Renal cortical epithelial cell (primary cell): ENCODE data around the gene SH3GL1. TPM values are rescaled to one million over a fixed set of nuclear protein-coding genes. Genes with fewer than 3 reads are reported as not detected.

Experiments
- DNase-seq: peaks from one replicate; pipeline ENCODE4 v3.0.0-alpha.2; 2011; ENCODE audit warnings: low read depth
- total RNA-seq: library from RNA; depleted of rRNA; stranded (reverse); fragments of >200 nt; gene quantifications from 2 replicates; pipeline ENCODE4 v1.2.3, GENCODE V29; 2014

SH3GL1 gene
- total RNA-seq, 1 donor from 2014 or later = 51.2 TPM

DNA sequence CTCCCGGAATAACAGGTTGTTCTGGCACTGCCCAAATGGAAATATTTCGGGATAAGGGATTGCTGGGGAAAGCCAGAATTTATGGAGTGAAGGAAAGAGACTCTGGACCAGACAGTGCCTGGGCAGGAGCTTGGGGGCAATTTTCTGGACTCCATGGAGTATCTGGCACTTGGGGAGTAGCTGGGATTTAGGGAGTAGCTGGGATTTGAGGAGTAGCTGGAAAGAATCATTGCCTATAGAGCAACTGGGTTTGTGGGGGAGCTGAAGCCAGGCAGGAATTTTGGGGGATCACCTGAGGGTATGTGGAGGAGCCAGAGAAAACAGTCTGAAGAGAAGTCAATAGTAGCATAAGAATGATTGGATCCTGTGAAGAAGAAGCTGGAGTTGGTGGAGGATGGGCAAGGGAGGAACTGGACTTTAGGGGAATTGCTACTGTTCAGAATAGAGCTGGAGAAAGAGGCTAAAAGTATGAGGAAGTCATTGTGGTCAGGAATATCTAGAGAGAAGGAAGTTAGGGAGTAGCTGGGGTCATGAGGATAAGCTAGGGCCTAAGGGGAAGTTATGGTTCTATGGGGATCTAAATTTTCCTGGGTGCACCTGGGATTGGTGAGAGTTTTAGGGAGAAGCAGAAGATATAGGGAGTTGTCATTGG lies 81.2 kb downstream of the SH3GL1 start:
- DNase-seq = no peak

DNA sequence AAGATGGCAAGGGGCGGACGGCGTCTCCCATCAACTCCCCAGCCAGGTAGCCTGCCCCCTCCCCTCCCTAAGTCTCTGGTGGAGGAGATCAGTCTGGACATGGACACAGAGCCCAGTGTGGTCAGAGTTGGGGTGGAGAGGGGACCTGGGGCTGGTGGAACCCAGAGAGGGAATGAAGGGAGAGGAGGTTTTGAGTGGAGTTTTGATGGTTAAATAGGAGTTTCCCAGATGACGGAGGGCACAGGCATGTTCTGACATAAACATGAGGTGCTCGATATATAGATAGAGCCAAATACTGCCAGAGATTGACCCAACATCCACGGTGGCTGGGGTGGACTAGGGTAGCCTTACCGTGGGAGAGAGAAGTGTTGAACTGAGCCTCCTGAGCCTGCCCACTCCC lies 81.9 kb downstream of the SH3GL1 start:
- DNase-seq = no peak

DNA sequence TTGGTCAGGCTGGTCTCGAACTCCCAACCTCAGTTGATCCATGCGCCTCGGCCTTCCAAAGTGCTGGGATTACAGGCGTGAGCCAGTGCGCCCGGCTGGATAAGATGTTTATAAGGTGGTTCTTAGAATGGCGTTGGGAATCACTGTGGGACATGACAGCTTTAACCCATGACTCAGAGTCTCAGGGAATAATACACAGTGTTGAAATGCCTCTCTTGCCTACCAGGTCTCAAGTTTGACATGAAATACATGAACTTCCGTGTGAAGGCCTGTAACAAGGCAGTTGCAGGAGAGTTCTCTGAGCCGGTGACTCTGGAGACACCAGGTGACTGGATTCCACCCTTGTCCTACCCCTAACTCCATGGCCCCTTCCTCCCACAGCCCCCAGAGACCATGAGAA lies 83.4 kb downstream of the SH3GL1 start:
- peak; percentile 10 for DNase-seq

DNA sequence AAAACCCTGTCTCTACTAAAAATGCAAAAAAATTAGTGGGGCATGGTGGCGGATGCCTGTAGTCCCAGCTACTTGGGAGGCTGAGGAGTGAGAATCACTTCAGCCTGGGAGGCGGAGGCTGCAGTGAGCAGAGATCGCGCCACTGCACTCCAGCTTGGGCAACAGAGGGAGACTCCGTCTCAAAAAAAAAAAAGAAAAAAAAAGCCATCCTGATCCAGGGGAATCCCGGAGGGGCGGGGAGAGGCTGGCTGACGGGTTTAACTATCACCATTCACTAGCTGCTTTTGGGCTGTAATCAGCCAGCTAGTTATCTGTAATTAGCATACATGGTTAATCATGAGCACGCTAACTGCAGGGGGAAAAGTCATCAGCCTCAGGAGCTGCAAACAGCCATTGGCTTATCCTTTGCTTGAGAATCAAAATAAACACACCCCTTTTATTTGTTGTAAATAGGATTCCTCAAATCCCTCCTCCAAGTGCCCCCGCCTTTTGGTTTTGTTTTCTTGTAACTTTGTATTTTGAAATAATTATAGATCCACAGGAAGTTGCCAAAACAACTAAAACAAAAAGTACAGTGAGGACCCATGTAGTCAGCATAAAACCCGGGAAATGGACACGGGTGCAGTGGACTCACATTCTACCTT lies 86.4 kb downstream of the SH3GL1 start:
- DNase-seq = peak; percentile 7

Other genes with a start within 250 kb of the SH3GL1 start
- gene CREB3L3, start 246.9 kb downstream of the SH3GL1 start, total RNA-seq = not detected in 2 replicates
- 9.7 and 19.2 TPM in 2 replicates for gene SIRT6, start 218.0 kb downstream of the SH3GL1 start, total RNA-seq
- gene ANKRD24, start 217.9 kb downstream of the SH3GL1 start, total RNA-seq = 1.7 TPM in 1 of 2 replicates, not detected in the other
- gene EBI3, start 171.0 kb downstream of the SH3GL1 start, total RNA-seq = 1.3 and 2.4 TPM in 2 replicates
- 19.8 and 25.7 TPM in 2 replicates for gene YJU2, start 153.5 kb downstream of the SH3GL1 start, total RNA-seq
- not detected in 2 replicates for gene SHD, start 121.3 kb downstream of the SH3GL1 start, total RNA-seq
- gene TMIGD2, start 98.2 kb downstream of the SH3GL1 start, total RNA-seq = not detected in 2 replicates
- gene FSD1, start 95.9 kb downstream of the SH3GL1 start, total RNA-seq = 1.0 and 5.6 TPM in 2 replicates
- 26.6 and 89.1 TPM in 2 replicates for gene STAP2, start 61.7 kb downstream of the SH3GL1 start, total RNA-seq
- 6.9 and 7.2 TPM in 2 replicates for gene MPND, start 57.0 kb downstream of the SH3GL1 start, total RNA-seq
- gene CHAF1A, start 2.1 kb upstream of the SH3GL1 start, total RNA-seq = 5.6 and 10.9 TPM in 2 replicates
- gene UBXN6, start 57.2 kb upstream of the SH3GL1 start, total RNA-seq = 101 and 105 TPM in 2 replicates
- gene HDGFL2, start 71.8 kb upstream of the SH3GL1 start, total RNA-seq = 47.2 and 59.5 TPM in 2 replicates
- gene PLIN4, start 117.9 kb upstream of the SH3GL1 start, total RNA-seq = under 0.01 and 0.10 TPM in 2 replicates
- gene PLIN5, start 134.7 kb upstream of the SH3GL1 start, total RNA-seq = 0.17 and 0.40 TPM in 2 replicates
- 0.17 and 2.9 TPM in 2 replicates for gene LRG1, start 139.5 kb upstream of the SH3GL1 start, total RNA-seq
- 0.17 and 0.89 TPM in 2 replicates for gene SEMA6B, start 159.1 kb upstream of the SH3GL1 start, total RNA-seq
- 3.0 and 5.4 TPM in 2 replicates for gene TNFAIP8L1, start 239.0 kb upstream of the SH3GL1 start, total RNA-seq